Measurements from ENCODE around the gene CSTF1.

- no peak for TF ChIP-seq FOSL1 (IDR thresholded peaks at IDR 0.05; ENCODE audit: low read depth)
- no peak for TF ChIP-seq TCF7L2 (IDR thresholded peaks at IDR 0.05; ENCODE audit: borderline replicate concordance, extremely low read depth, insufficient read depth, insufficient read length)
- TF ChIP-seq, protein P1, sequence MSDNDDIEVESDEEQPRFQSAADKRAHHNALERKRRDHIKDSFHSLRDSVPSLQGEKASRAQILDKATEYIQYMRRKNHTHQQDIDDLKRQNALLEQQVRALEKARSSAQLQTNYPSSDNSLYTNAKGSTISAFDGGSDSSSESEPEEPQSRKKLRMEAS (IDR thresholded peaks at IDR 0.05), result no peak
- no peak for TF ChIP-seq EZH2phosphoT487 (IDR thresholded peaks at IDR 0.05; ENCODE audit: borderline replicate concordance)
Observed at GRCh38 chr20:56345911-56346310, 46.5 kb upstream of the CSTF1 start.
